HG03045 (cell line): ENCODE measurements around the gene SLC6A19.
"Not testable (repeated sequence)": the region's sequence is repeated elsewhere in the genome, so short reads cannot be mapped to it uniquely, and the experiment has no call there.

Experiments
- ATAC-seq: cut with Tn5 transposase; IDR thresholded peaks from one replicate; pipeline ENCODE4 v1.9.1; 2021; ENCODE audit warnings: mild to moderate bottlenecking, moderate library complexity; ENCODE audit not compliant: unreplicated experiment

SLC6A19 gene

DNA sequence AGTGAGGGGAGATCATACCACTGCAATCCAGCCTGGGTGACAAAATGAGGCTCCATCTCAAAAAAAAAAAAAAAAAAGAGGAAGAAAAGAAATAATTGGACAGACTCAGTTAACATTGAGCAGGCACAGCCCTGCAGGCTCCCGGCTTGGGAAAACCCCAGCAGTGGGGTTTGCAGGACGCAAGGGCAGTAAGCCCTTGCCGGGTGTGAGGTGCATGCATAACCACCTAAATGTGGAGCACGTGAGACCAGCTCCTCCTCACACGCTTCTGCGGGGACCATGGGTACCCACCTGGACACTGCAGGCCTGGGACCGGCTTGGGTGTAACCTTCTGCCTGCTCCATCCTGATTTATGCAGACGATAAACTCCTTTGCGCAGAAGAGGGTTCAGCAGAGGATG lies 19.0 kb downstream of the SLC6A19 start:
- no peak for ATAC-seq

DNA sequence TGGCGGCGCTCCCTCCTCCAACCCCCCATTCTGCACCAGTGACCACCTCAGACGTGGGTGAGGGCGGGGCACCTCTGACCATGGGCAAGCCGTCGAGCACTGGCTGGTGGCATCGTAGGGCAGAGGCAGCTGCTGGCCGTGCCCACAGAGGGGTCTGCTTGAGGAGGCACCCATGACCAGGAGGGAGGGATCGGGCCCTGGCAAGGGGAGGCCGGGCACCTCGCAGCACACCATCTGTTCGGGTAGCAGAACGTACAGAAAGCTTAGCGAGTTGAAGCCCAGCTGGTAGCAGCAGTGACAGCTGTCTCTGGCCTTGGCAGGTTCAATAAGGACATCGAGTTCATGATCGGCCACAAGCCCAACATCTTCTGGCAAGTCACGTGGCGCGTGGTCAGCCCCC lies 19.4 kb downstream of the SLC6A19 start:
- ATAC-seq: no peak

DNA sequence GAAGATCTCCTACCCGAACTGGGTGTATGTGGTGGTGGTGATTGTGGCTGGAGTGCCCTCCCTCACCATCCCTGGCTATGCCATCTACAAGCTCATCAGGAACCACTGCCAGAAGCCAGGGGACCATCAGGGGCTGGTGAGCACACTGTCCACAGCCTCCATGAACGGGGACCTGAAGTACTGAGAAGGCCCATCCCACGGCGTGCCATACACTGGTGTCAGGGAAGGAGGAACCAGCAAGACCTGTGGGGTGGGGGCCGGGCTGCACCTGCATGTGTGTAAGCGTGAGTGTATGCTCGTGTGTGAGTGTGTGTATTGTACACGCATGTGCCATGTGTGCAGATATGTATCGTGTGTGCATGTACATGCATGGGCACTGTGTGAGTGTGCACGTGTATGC lies 20.3 kb downstream of the SLC6A19 start:
- no peak for ATAC-seq

DNA sequence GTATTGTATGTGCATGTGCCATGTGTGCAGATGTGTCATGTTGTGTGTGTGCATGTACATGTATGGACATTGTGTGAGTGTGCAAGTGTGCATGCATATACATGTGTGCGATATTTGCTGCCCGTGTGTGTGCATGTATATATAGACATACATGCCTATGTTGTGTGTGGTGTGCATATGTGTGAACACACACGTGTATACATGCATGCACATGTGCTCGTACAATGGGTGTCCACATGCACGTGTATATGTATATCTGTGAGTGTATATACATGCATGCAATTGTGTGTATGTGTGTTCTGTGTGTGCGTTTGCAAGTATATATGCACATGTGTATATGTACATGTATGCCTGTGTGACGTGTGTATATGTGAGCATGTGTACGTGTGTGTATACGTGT lies 20.8 kb downstream of the SLC6A19 start:
- ATAC-seq: no peak

DNA sequence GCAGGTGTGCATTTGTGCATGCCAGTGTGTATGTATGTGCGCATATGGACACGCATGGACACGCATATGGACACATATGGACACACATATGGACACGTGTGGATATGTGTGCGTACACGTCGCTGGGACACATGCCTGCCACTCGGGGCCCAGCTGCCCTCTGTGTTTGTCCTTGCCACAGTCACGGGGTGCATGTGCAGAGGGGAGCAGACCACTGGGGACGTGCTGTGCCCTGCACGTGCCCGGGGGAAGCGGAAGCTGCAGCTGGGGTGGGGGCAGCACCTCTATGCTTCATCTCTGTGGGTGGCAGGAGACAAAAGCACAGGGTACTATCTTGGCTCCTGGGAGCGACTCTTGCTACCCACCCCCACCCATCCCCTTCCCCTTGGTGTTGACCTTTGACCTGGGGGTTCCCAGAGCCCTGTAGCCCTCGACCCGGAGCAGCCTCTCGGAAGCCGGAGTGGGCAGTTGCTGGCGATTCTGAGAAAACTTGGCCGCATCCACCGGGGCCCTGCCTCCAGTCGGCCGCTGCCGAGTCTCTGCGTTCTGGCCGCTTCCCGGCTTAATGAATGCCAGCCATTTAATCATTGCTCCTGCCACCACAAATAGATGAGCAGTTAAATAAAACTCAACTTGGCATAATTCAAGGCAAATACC lies 21.4 kb downstream of the SLC6A19 start:
- no peak for ATAC-seq

DNA sequence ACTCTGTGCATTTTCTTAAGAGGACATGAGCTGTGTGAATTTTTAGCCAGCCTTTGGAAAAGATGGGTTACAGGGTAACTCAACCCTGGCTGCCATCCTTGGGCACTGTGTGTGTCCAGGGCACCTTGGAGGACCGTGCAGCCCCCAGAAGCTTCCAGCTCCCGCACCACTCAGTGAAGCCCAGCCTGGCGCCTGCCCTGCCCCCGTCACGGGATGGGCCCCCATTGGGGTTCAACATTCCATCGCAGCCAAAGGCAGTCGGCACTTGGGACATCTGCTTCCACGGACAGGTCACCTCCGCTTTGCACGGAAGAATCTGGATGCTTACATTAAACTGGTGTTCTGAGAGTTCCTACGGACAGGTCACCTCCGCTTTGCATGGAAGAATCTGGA lies 21.9 kb downstream of the SLC6A19 start:
- no peak for ATAC-seq

DNA sequence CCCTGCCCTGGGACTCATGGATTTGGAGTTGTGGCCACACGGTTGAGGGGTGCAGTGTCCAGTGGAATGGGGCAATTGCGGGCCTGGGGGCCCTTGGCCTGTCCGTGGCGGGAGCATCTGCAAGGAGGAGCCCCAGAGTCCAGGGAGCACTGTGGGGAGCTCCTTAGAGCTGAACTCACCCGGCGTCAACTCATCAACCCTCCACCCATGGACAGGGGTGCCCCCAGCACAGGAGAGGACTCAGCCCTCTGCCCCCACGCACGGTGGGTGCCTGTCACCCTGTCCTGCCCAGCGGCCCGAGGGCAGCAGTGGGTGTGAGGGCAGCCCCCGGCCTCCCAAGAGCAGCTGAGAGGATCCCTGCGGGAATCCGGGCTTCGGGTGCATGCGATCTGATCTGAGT lies 23.2 kb downstream of the SLC6A19 start:
- ATAC-seq: no peak

DNA sequence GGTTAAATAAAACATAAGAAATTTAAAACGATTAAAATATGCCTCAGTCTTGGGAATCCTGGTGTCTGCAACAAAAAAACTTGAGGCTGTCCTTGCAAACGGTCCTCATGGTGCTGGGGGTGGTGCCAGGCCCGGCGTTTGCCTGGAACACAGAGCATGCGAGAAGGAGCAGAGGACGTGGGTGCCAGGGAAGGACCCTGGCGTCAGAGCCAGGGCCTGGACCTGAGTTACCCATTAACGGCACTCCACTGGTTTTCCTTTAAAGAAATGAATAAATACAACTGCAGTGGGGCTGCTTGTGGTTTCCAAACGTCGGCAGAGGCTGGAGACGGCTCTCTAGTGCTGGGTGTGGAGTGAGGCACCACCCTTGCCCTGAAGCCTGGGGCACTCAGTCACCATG lies 23.7 kb downstream of the SLC6A19 start, which contains the start of gene SLC6A18:
Gene SLC6A18 (plus strand): TSS at position 301 of the 400 bp plus-strand sequence. CDS start 97 bp downstream, at position 398.
- no peak for ATAC-seq

DNA sequence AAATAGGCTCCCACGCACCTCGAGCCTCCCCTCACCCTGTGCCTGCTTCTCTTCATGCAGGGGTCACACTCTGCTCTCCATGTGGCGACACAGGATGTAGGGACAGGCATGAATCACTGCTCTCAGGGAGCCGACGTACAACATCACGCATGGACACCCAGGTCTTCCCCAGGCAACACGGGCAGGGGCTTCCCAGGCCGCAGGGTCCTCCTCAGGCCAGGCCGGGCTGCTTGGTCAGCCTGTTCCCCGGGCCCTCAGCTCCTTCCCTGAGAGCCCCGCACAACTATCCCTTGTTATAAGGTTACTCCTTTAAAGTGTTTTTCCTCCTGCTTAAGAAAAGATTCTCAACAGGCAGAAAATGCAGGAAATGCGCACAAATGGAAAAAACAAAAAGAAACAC lies 24.8 kb downstream of the SLC6A19 start:
- no peak for ATAC-seq

DNA sequence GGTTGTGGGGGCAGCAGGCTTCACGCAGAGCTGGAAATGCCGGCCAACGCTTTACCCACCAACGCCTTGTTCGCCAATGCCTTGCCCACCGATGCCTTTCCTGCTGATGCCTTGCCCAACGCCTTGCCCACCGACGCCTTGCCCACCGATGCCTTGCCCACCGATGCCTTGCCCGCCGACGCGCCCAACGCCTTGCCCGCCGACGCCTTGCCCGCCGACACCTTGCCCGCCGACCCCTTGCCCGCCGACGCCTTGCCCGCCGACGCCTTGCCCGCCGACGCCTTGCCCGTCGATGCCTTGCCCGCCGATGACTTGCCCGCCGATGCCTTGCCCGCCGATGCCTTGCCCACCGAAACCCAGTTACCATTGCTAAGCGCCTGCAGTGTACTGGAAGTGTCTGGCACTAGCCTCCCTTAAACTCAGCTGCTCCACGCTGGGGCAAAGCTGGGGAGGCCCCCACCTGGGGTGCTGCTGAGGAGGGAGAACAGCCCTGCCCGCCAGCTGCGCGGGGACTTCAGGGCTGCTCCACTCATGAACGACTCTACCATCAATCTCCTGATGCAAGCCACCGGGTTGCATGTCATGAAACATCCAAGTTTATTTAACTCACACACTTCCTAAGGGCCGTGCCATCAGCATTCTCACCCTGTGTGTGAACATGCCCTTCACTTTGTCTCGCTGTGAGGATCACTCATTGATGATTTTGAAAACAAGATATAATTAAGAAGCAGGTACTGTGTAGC lies 25.6 kb downstream of the SLC6A19 start:
- ATAC-seq: no peak

DNA sequence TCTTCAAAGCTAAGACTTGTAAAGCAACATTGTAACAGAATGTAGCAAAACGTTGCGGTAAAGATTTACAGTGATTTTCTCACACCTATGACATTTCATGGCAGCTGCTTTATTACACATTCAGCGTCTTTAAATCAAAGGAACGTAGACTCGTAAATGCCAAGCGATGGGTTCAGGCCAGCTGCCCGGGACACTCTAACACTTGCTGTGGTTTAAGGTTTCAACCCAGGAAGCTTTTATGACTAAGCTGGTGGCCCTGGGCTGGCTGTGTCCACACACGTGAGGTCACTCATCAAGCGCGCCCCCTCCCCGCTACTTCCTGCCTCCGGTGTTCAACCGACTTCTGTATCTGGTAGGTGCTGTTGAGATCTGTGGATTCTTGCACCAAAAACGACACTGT lies 26.3 kb downstream of the SLC6A19 start:
- no peak for ATAC-seq

DNA sequence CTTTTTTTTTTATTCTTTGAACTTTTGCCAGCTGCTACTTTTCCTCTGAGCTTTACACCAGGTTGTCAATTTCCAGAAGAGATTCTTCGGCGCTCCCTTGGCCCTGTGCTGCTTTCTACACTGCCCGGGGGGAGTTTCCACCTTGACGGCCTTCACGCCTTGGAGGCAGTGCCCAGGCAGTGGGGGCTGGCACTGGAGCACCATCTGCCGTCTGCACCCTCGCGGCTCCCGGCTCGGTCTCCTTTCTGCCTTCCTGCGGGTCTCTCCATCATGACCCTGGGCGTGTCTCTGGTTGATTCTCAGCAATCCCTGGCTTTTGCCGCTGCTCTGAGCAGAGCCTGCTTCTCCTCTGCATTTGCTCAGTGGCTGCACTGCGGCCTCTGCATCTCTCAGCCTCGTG lies 26.7 kb downstream of the SLC6A19 start:
- ATAC-seq: no peak

DNA sequence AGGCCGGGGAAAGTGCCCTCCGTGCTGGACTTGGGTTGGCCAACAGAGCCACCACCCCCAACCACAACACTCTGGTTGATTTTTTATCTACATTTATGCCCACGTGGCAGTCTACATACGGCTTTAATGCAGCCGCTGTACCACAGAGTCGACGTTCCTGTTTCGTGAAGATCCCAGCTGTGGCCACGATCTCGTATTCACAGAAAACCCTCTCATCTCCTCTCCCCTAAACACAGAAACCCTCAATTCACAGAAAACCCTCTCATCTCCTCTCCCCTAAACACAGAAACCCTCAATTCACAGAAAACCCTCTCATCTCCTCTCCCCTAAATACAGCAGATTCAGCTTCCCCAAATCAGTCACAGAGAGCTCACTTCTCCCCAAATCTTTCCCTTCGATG lies 27.6 kb downstream of the SLC6A19 start:
- not testable (repeated sequence) for ATAC-seq

DNA sequence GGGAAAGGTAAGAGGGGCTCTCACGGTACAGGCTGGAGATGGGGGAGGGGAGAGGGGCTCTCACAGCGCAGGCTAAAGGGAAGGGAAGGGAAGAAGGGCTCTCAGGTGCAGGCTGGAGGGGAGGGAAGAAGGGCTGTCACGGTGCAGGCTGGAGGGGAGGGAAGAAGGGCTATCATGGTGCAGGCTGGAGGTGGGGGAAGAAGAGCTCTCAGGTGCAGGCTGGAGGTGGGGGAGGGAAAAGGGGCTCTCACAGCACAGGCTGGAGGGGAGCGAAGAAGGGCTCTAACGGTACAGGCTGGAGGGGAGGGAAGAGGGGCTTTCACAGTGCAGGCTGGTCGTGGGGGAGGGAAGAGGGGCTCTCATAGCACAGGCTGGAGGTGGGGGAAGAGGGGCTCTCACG lies 28.4 kb downstream of the SLC6A19 start:
- no peak for ATAC-seq

DNA sequence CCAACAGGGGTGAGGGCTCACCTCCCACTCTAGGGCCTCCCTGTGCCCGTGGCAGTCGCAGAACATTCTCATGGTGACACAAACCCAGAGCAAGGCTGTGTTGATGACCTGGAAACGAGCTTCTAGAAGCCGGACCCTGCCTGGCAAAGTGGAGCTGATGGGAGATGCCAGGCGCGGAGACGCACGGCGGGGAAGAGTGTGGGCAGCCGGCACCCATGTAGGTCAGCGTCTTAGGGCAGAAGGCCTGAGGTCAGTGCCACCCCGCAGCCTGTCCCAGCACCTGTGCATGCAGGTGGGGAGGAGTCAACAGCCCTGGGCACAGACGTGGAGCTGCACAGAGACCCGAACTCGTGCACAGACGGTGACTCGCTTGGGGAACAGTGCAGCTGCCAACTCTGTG lies 29.2 kb downstream of the SLC6A19 start:
- ATAC-seq: no peak

DNA sequence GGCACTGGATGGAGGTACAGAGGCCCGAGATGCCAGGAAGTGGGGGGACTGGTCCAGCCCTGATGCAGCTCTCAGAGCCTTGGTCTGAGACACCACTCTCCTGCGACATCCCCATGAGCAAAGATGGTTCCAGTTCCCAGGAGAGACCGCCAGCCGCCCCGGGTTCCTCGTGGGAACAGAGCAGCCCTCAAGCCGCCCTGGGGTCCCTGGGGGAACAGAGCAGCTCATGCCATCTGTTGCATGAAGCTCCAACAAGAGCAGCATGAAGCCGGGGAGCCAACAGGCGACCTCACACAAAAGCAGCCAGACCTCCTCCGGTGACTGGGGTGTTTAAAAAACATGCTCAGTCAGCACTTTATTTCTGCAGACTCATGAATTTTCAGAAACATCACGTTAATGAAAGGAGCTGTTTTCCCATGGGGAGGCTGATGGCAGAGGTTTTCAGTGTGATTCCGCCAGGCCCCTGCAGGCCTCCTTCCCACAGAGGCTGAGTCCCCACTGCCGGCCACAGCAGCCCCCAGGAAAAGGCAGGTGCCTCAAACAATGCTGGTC lies 30.0 kb downstream of the SLC6A19 start:
- ATAC-seq: no peak

DNA sequence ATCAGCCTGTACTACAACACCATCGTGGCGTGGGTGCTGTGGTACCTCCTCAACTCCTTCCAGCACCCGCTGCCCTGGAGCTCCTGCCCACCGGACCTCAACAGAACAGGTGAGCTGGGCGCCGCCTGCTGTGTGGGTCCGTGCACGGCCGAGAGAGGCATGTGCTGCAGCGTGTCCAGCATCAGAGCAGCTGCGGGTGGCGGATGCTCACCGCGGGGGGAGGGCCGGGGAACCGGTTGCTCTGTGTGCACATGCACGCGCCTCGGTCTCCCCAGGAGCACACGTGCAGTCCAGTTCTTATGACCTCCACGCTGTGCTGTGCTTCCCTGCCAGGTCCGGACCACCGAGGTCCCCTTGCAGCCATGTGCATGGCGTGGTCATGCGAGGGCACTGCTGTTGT lies 31.4 kb downstream of the SLC6A19 start:
- ATAC-seq: no peak

DNA sequence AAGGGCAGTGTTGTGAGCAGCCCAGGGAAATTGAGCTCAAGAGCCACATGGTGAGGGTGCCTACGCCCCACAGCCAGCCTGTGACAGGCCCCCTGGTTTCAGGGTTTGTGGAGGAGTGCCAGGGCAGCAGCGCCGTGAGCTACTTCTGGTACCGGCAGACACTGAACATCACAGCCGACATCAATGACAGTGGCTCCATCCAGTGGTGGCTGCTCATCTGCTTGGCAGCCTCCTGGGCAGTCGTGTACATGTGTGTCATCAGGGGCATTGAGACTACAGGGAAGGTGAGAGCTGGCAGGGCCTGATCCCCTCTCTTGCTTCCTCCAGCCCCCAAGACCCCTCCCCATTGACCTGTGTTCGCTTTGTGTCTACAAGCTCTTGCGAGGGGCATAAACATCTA lies 34.0 kb downstream of the SLC6A19 start:
- ATAC-seq: no peak

DNA sequence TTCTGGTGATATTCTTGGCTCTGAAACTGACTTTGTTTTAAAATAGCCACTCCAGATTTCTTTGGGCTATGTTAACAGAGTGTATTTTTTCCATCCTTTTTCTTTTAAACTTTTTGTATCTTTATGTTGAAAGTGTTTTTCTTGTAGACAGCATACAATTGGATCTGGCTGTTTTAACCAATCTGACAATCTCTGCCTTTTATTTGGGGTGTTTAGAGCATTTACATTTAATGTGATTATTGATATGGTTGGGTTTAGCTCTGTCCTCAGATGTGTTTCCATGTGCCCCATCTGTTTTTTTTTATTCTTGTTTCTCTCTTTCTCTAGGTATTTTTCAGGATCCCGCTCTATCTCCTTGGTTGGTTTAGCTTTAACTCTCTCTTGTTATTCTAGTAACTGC lies 34.4 kb downstream of the SLC6A19 start:
- ATAC-seq: no peak

DNA sequence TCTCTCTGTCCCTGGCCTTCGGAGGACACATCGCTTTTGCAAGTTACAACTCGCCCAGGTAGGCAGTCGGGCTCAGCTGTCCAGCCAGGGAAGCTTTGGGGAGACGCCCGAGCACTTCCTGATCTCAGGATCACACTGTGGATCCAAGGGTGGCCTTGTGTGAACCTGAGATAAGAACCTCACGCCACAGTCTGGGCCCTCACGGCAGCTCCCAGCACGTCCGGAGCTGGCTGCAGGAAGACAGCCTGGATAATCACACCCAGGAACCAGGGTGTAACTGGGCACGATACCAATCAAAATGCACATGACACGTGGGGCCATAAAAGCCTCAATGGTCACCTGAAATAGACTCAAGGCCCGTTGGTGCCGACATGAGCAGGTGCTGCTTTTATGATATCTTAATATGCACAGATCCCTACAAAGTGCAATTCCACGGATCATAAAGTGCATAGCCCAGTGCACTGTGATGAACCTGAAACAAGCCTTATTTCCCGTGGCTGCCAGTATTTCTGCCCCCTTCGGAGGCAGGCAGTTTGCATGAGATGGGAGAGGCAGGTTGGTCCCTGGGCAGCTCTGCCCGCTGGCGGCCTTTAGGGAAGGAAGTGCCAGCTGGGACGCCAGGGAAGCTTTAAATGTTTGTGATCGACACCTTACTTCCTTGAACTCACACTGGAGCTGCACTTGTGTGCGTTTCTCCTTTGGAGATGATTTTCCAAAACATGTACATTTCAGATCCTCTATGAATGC lies 38.3 kb downstream of the SLC6A19 start:
- no peak for ATAC-seq

DNA sequence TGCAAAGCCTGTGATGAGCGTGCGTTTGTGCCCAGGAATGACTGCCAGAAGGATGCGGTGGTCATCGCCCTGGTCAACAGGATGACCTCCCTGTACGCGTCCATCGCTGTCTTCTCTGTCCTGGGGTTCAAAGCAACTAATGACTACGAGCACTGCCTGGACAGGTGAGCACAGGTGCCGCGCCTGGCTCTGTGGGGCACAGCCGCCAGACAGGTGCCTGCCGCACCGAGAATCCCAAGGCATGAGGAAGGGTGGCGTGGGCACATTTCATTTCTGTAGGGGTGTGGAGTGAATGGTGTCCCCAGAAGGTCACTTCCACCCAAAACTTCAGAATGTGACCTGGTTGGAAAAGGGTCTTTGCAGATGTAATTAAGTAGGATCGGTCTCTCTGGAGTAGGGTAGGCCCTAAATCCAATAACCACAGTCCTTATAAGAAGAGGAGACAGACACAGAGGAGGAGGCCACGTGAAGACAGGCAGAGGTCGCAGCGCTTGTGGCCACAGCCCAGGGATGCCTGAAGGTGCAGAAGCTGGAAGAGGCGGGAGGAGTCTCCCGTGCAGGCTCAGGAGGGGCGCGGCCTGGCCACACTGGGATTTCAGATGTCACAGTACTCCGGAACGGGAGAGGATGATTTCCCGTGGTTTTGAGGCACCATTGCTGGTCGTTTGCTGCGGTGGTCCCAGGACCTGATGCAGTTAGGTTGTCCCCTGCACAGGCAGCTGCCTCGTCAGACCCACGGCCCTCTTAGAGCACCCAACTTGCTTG lies 39.3 kb downstream of the SLC6A19 start:
- ATAC-seq: no peak
